SK-N-SH (cell line): ENCODE measurements around the gene NCS1. TPM values are rescaled to one million over a fixed set of nuclear protein-coding genes. Genes with fewer than 3 reads are reported as not detected.

Experiments used
- CTCF ChIA-PET: fragments of 300-600, 350-600 bp; formaldehyde crosslinking; extraction: SDS; loops from one replicate; lab custom pipeline; 2021; lab: Yijun Ruan, JAX
- POLR2A ChIA-PET: fragments of 350-600 bp; sonication (Branson Sonifier 250); formaldehyde crosslinking; extraction: SDS; loops from one replicate; lab custom pipeline; 2020; ENCODE audit warnings: antibody characterized with exemption, inconsistent platforms; lab: Yijun Ruan, JAX
- DNase-seq: peaks from one replicate; pipeline ENCODE4 v3.0.0; 2012
- H2AFZ ChIP-seq: fragments of 200-600 bp; sonication (generic); 2 replicates; pipeline ENCODE4 v1.8.1; 2016; ENCODE audit warnings: antibody characterized with exemption, mild to moderate bottlenecking, low read depth
- H3F3A ChIP-seq: fragments of 200-600 bp; sonication (generic); replicated peaks from 2 replicates; pipeline ENCODE3; 2016; ENCODE audit warnings: antibody characterized with exemption, mild to moderate bottlenecking; ENCODE audit not compliant: insufficient read depth
- H3K27ac ChIP-seq, 2 experiments: fragments of 200-500 bp in 1 of 2; fragments of 200-600 bp in 1 of 2; sonication (Bioruptor generic) in 1 of 2; sonication (generic), shearing (Covaris generic) in 1 of 2; 2 replicates each; pipeline versions ENCODE4 v1.5.1 to v1.6.1; 2014 to 2016; ENCODE audit warnings: low read depth in 2 of 2, inconsistent platforms in 1 of 2, low read length in 1 of 2, mild to moderate bottlenecking in 1 of 2, mixed read lengths in 1 of 2
- H3K27me3 ChIP-seq: fragments of 200-600 bp; sonication (generic), shearing (Covaris generic); 2 replicates; pipeline ENCODE4 v1.6.1; 2016; ENCODE audit warnings: mixed run types; ENCODE audit not compliant: insufficient read depth
- H3K36me3 ChIP-seq, 2 experiments: fragments of 200-500 bp in 1 of 2; fragments of 200-600 bp in 1 of 2; sonication (Bioruptor generic) in 1 of 2; sonication (generic) in 1 of 2; replicated peaks in 1 of 2; 2 replicates each; pipeline versions ENCODE3 to v1.5.1; 2014 to 2016; ENCODE audit warnings: low read length in 1 of 2, mild to moderate bottlenecking in 1 of 2; ENCODE audit not compliant: insufficient read depth in 2 of 2, control insufficient read depth in 1 of 2
- H3K4me1 ChIP-seq, 2 experiments: fragments of 200-500 bp in 1 of 2; fragments of 200-600 bp in 1 of 2; sonication (Bioruptor generic) in 1 of 2; sonication (generic), shearing (Covaris generic) in 1 of 2; 2 replicates each; pipeline versions ENCODE4 v1.5.1 to v1.6.1; 2014 to 2016; ENCODE audit warnings: low read depth in 1 of 2, low read length in 1 of 2, mixed run types in 1 of 2; ENCODE audit not compliant: insufficient read depth in 2 of 2, control insufficient read depth in 1 of 2
- H3K4me2 ChIP-seq: fragments of 200-600 bp; sonication (generic), shearing (Covaris generic); 2 replicates; pipeline ENCODE4 v1.6.1; 2017; ENCODE audit warnings: mixed run types
- H3K4me3 ChIP-seq, 2 experiments: fragments of 200-500 bp in 1 of 2; fragments of 200-600 bp in 1 of 2; sonication (Bioruptor generic) in 1 of 2; sonication (generic), shearing (Covaris generic) in 1 of 2; 2 replicates each; pipeline versions ENCODE4 v1.5.1 to v1.8.1; 2014 to 2016; ENCODE audit warnings: low read depth in 2 of 2, inconsistent platforms in 1 of 2, low read length in 1 of 2, mild to moderate bottlenecking in 1 of 2, mixed read lengths in 1 of 2, moderate library complexity in 1 of 2
- H3K79me2 ChIP-seq: fragments of 200-600 bp; sonication (generic); 2 replicates; pipeline ENCODE4 v1.8.1; 2017; ENCODE audit warnings: mild to moderate bottlenecking; ENCODE audit not compliant: insufficient read depth
- H3K9ac ChIP-seq: fragments of 200-600 bp; sonication (generic); 2 replicates; pipeline ENCODE4 v1.6.1; 2017; ENCODE audit warnings: mixed run types
- H3K9me2 ChIP-seq: fragments of 200-600 bp; sonication (generic); 2 replicates; pipeline ENCODE4 v1.6.1; 2017; ENCODE audit warnings: mixed run types
- H3K9me3 ChIP-seq: fragments of 200-600 bp; sonication (generic); 2 replicates; pipeline ENCODE4 v1.6.1; 2017; ENCODE audit warnings: mixed run types, mild to moderate bottlenecking, moderate library complexity
- H4K20me1 ChIP-seq: fragments of 200-600 bp; sonication (generic); 2 replicates; pipeline ENCODE4 v1.6.1; 2017; ENCODE audit warnings: mild to moderate bottlenecking, mixed run types; ENCODE audit not compliant: insufficient read depth
- EP300 ChIP-seq, 2 experiments: IDR thresholded peaks; 2 replicates each; pipeline versions ENCODE4 v1.4.0 to v1.6.1; 2012; ENCODE audit warnings: borderline replicate concordance in 1 of 2, low read depth in 1 of 2, low read length in 1 of 2
- FOSL2 ChIP-seq: IDR thresholded peaks from 2 replicates; pipeline ENCODE4 v1.4.0; 2012; ENCODE audit warnings: low read depth, mild to moderate bottlenecking, moderate library complexity, borderline replicate concordance
- FOXM1 ChIP-seq: IDR thresholded peaks from 2 replicates; pipeline ENCODE4 v1.4.0; 2012; ENCODE audit warnings: low read depth, mild to moderate bottlenecking
- GABPA ChIP-seq: IDR thresholded peaks from 2 replicates; pipeline ENCODE4 v1.4.0; 2012; ENCODE audit warnings: low read depth, mild to moderate bottlenecking
- MXI1 ChIP-seq: IDR thresholded peaks from 2 replicates; pipeline ENCODE4 v1.6.1; 2012; ENCODE audit warnings: mild to moderate bottlenecking, low read depth, low read length, improper control_type of control experiment
- NFIC ChIP-seq: IDR thresholded peaks from 2 replicates; pipeline ENCODE4 v1.4.0; 2012; ENCODE audit warnings: borderline replicate concordance
- NRF1 ChIP-seq: IDR thresholded peaks from 2 replicates; pipeline ENCODE4 v1.6.1; 2012; ENCODE audit warnings: low read depth, mild to moderate bottlenecking, low read length
- POLR2AphosphoS5 ChIP-seq: IDR thresholded peaks from 2 replicates; pipeline ENCODE4 v1.6.1; 2012; ENCODE audit warnings: low read depth, low read length
- RAD21 ChIP-seq: IDR thresholded peaks from 2 replicates; pipeline ENCODE4 v1.6.1; 2012; ENCODE audit warnings: mild to moderate bottlenecking, low read length
- RCOR1 ChIP-seq: fragments of 150-350 bp; IDR thresholded peaks from 2 replicates; pipeline ENCODE4 v1.6.1; 2017; ENCODE audit warnings: antibody characterized with exemption, low read length
- REST ChIP-seq: IDR thresholded peaks from 2 replicates; pipeline ENCODE4 v1.6.1; 2012; ENCODE audit warnings: mild to moderate bottlenecking, low read depth, low read length, moderate library complexity
- RFX5 ChIP-seq: IDR thresholded peaks from 2 replicates; pipeline ENCODE4 v1.6.1; 2012; ENCODE audit warnings: mild to moderate bottlenecking, improper control_type of control experiment, low read length
- RXRA ChIP-seq: IDR thresholded peaks from 2 replicates; pipeline ENCODE4 v1.4.0; 2012; ENCODE audit warnings: low read depth, mild to moderate bottlenecking, borderline replicate concordance
- SMC3 ChIP-seq: IDR thresholded peaks from 2 replicates; pipeline ENCODE4 v1.6.1; 2012; ENCODE audit warnings: low read depth, low read length, improper control_type of control experiment
- TCF12 ChIP-seq: IDR thresholded peaks from 2 replicates; pipeline ENCODE4 v1.4.0; 2012
- TEAD4 ChIP-seq: IDR thresholded peaks from 2 replicates; pipeline ENCODE4 v1.4.0; 2012; ENCODE audit warnings: mild to moderate bottlenecking, borderline replicate concordance; ENCODE audit not compliant: insufficient read depth
- USF1 ChIP-seq: IDR thresholded peaks from 2 replicates; pipeline ENCODE4 v1.4.0; 2012; ENCODE audit warnings: low read depth, borderline replicate concordance
- YY1 ChIP-seq: IDR thresholded peaks from 2 replicates; pipeline ENCODE4 v1.4.0; 2012; ENCODE audit warnings: low read depth, mild to moderate bottlenecking
- WGBS: methylation state at CpG from one replicate; pipeline ENCODE4 v1.1.6; 2017; ENCODE audit warnings: low lambda C conversion rate; 5-methylcytosine and 5-hydroxymethylcytosine counted together
- polyA plus RNA-seq, 3 experiments: library from polyadenylated mRNA; depleted of rRNA; stranded (reverse); fragments of >200 nt; gene quantifications; 2 replicates each; pipeline ENCODE4 v1.2.3, GENCODE V29; 2012
- TF ChIP-seq, protein P1 (sequence below): fragments of 150-350 bp; IDR thresholded peaks from 2 replicates; pipeline ENCODE4 v1.6.1; 2017; ENCODE audit warnings: antibody characterized with exemption, low read length, low read depth, borderline replicate concordance
- TF ChIP-seq, protein P2 (sequence below): fragments of 150-350 bp; IDR thresholded peaks from 2 replicates; pipeline ENCODE4 v1.6.1; 2016; ENCODE audit warnings: mild to moderate bottlenecking, low read depth, low read length
- TF ChIP-seq, protein P3 (sequence below): IDR thresholded peaks from 2 replicates; pipeline ENCODE4; 2012
- TF ChIP-seq, protein P4 (sequence below): fragments of 200-600 bp; sonication (generic); IDR thresholded peaks from 2 replicates; pipeline ENCODE4 v1.6.1; 2017; ENCODE audit warnings: antibody characterized with exemption, mild to moderate bottlenecking, moderate library complexity
- TF ChIP-seq, protein P5 (sequence below): IDR thresholded peaks from 2 replicates; pipeline ENCODE4 v1.4.0; 2012; ENCODE audit warnings: low read depth

Gene NCS1
- polyA plus RNA-seq, 1 of the 3 experiments (the other 2 are of a cell fraction): 40.6 TPM

DNA sequence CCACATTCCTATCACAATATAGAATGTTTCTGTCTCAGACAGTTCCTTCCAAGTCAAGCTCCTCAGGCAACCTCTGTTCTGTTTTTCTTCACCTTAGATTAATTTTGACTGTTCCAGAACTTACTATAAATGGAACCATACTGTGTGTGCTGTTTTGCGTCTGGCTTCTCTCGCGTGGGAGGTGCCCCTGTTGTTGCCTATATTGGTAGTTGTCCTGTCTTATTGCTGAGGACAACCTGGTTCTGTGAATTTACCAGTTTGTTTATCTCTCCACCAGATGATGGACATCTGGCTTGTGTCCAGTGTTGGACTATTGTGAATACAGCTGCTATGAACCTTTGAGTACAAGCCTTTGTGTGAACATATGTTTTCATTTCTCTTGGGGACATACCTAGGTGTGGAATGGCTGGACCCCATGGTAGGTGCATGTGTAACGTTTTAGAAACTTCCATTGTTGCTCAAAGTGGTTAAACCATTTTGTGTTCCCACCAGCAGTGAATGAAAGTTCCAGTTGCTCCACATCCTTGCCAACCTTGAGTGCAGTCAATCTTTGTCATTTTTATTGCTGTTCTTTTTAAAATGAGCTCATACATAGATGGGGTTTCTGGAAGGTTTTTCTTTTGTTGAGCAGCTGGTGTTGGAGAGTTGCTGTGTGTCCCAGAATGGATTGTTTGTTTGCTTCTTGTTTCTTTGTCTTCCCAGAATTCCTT, 111.5 kb downstream of the NCS1 start:
- Histone ChIP-seq H3K4me3 (no peak overlapping the region), H3K79me2 (no peaks in the 10 kb centered on the region), H4K20me1 (no peaks in the 10 kb centered on the region), H3K9me2 (no peaks in the 10 kb centered on the region), H3K4me1 (peaks cover 0 to 31% of the 10 kb centered on the region in 2 experiments; a peak in 1 of 4 replicates), H3K9ac (no peak overlapping the region), H3K4me2 (no peak overlapping the region), H3F3A (no peaks in the 10 kb centered on the region), H3K36me3 (no peaks in the 10 kb centered on the region), H3K27ac (peak overlapping the region in 1 of 2 experiments; percentile 1; a peak in 1 of 4 replicates), H3K27me3 (peaks cover 10% of the 10 kb centered on the region), H3K9me3 (no peaks in the 10 kb centered on the region), H2AFZ (no peak overlapping the region)
- ChIA-PET POLR2A (interaction anchor here (0.5 kb wide), 1 partner anchor 14 kb away, joined by 3 read pairs; no protein-coding TSS in a partner anchor), CTCF (interaction anchor here (0.8 to 1.7 kb wide), 6 partner anchors 39 to 423 kb away, joined by 3 to 7 read pairs (median 4); no protein-coding TSS in a partner anchor)
- 20% methylated on average over 4 of the region's 4 CpGs for WGBS
- DNase-seq: no peak
- no peak for TF ChIP-seq NFIC
- TF ChIP-seq, protein P1, sequence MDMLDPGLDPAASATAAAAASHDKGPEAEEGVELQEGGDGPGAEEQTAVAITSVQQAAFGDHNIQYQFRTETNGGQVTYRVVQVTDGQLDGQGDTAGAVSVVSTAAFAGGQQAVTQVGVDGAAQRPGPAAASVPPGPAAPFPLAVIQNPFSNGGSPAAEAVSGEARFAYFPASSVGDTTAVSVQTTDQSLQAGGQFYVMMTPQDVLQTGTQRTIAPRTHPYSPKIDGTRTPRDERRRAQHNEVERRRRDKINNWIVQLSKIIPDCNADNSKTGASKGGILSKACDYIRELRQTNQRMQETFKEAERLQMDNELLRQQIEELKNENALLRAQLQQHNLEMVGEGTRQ: no peak
- no peak for TF ChIP-seq YY1
- TF ChIP-seq GABPA: no peak
- TF ChIP-seq, protein P2, sequence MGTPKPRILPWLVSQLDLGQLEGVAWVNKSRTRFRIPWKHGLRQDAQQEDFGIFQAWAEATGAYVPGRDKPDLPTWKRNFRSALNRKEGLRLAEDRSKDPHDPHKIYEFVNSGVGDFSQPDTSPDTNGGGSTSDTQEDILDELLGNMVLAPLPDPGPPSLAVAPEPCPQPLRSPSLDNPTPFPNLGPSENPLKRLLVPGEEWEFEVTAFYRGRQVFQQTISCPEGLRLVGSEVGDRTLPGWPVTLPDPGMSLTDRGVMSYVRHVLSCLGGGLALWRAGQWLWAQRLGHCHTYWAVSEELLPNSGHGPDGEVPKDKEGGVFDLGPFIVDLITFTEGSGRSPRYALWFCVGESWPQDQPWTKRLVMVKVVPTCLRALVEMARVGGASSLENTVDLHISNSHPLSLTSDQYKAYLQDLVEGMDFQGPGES: no peak
- TF ChIP-seq, protein P3, sequence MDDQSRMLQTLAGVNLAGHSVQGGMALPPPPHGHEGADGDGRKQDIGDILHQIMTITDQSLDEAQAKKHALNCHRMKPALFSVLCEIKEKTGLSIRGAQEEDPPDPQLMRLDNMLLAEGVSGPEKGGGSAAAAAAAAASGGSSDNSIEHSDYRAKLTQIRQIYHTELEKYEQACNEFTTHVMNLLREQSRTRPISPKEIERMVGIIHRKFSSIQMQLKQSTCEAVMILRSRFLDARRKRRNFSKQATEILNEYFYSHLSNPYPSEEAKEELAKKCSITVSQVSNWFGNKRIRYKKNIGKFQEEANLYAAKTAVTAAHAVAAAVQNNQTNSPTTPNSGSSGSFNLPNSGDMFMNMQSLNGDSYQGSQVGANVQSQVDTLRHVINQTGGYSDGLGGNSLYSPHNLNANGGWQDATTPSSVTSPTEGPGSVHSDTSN: peak; percentile 31; the same call in 1 of the 2 replicates
- TF ChIP-seq RAD21: no peak
- TF ChIP-seq REST: no peak
- no peak for TF ChIP-seq RXRA
- TF ChIP-seq POLR2AphosphoS5: 0 out of 2 replicates have a peak, but pooled peaks have one; percentile 29
- peak in 1 of 2 experiments; percentile 53; a peak in 1 of 4 replicates for TF ChIP-seq EP300 (IDR thresholded peaks at IDR 0.05; ENCODE audit: borderline replicate concordance in 1 of 2, low read depth in 1 of 2, low read length in 1 of 2)
- TF ChIP-seq RFX5: no peak
- no peak for TF ChIP-seq SMC3
- TF ChIP-seq FOSL2: no peak
- no peak for TF ChIP-seq MXI1
- 0 out of 2 replicates have a peak, but pooled peaks have one; percentile 3 for TF ChIP-seq RCOR1
- TF ChIP-seq, protein P4, sequence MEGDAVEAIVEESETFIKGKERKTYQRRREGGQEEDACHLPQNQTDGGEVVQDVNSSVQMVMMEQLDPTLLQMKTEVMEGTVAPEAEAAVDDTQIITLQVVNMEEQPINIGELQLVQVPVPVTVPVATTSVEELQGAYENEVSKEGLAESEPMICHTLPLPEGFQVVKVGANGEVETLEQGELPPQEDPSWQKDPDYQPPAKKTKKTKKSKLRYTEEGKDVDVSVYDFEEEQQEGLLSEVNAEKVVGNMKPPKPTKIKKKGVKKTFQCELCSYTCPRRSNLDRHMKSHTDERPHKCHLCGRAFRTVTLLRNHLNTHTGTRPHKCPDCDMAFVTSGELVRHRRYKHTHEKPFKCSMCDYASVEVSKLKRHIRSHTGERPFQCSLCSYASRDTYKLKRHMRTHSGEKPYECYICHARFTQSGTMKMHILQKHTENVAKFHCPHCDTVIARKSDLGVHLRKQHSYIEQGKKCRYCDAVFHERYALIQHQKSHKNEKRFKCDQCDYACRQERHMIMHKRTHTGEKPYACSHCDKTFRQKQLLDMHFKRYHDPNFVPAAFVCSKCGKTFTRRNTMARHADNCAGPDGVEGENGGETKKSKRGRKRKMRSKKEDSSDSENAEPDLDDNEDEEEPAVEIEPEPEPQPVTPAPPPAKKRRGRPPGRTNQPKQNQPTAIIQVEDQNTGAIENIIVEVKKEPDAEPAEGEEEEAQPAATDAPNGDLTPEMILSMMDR: no peak
- TF ChIP-seq TEAD4: no peak
- TF ChIP-seq USF1: no peak
- TF ChIP-seq TCF12: peak; percentile 75
- TF ChIP-seq, protein P5, sequence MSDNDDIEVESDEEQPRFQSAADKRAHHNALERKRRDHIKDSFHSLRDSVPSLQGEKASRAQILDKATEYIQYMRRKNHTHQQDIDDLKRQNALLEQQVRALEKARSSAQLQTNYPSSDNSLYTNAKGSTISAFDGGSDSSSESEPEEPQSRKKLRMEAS: no peak
- no peak for TF ChIP-seq NRF1
- TF ChIP-seq FOXM1: no peak
